NOMO-1 (cell line): ENCODE results near the gene NOS1AP.
"Not testable (repeated sequence)": the region's sequence is repeated elsewhere in the genome, so short reads cannot be mapped to it uniquely, and the experiment has no call there.

Source experiments
- DNase-seq, 2 experiments: peaks; one replicate each; lab custom pipeline; 2025; ENCODE audit not compliant: unreplicated experiment in 2 of 2; lab: John Stamatoyannopoulos, UW

The NOS1AP gene

GRCh38 chr1:162161916-162162550 lies 92.5 kb downstream of the NOS1AP start:
- DNase-seq = no peak

- no peak for DNase-seq
These were observed 96.0 kb downstream of the NOS1AP start for GRCh38 chr1:162165528-162165927.

- DNase-seq = no peak
These were observed 97.6 kb downstream of the NOS1AP start for GRCh38 chr1:162166917-162167615.

GRCh38 chr1:162168261-162168660 lies 98.8 kb downstream of the NOS1AP start:
- DNase-seq = no peak

GRCh38 chr1:162169031-162169790 lies 99.7 kb downstream of the NOS1AP start:
- DNase-seq = no peak

- no peak for DNase-seq
These were observed 101.6 kb downstream of the NOS1AP start for GRCh38 chr1:162171111-162171510.

GRCh38 chr1:162172311-162173102 lies 103.0 kb downstream of the NOS1AP start:
- no peak for DNase-seq

GRCh38 chr1:162173607-162174006 lies 104.1 kb downstream of the NOS1AP start:
- not testable (repeated sequence) for DNase-seq

GRCh38 chr1:162174027-162174426 lies 104.5 kb downstream of the NOS1AP start:
- not testable (repeated sequence) for DNase-seq

GRCh38 chr1:162175379-162176081 lies 106.0 kb downstream of the NOS1AP start:
- peak in 1 of 2 experiments; percentile 30 for DNase-seq

GRCh38 chr1:162177126-162177525 lies 107.6 kb downstream of the NOS1AP start:
- no peak for DNase-seq

- DNase-seq = no peak
These were observed 108.9 kb downstream of the NOS1AP start for GRCh38 chr1:162178432-162178831.

GRCh38 chr1:162179121-162179520 lies 109.6 kb downstream of the NOS1AP start:
- DNase-seq = no peak

- no peak for DNase-seq
These were observed 111.3 kb downstream of the NOS1AP start for GRCh38 chr1:162180813-162181212.

- no peak for DNase-seq
These were observed 112.6 kb downstream of the NOS1AP start for GRCh38 chr1:162182090-162182489.

- DNase-seq = no peak
These were observed 116.0 kb downstream of the NOS1AP start for GRCh38 chr1:162185314-162186025.

- no peak for DNase-seq
These were observed 116.5 kb downstream of the NOS1AP start for GRCh38 chr1:162186026-162186374.

- DNase-seq = no peak
These were observed 116.9 kb downstream of the NOS1AP start for GRCh38 chr1:162186406-162186805.

- DNase-seq = no peak
These were observed 118.3 kb downstream of the NOS1AP start for GRCh38 chr1:162187687-162188276.
